Testis (tissue), 2 donors: Measurements from ENCODE around the gene HDGFL2.

ENCODE experiments used
- POLR2A ChIP-seq: fragments of 450-650 bp; IDR thresholded peaks from one replicate; pipeline ENCODE4 v1.6.1; 2017; ENCODE audit warnings: antibody characterized with exemption, mild to moderate bottlenecking, moderate library complexity
- TF ChIP-seq, protein P1 (sequence below), 3 experiments: fragments of 450-650 bp in 2 of 3; fragments of 200-600 bp in 1 of 3; sonication (generic) in 1 of 3; IDR thresholded peaks; one replicate each; pipeline ENCODE4 v1.5.1; 2016 to 2019; ENCODE audit warnings: antibody characterized with exemption in 3 of 3, mild to moderate bottlenecking in 2 of 3, moderate library complexity in 1 of 3

DNA sequence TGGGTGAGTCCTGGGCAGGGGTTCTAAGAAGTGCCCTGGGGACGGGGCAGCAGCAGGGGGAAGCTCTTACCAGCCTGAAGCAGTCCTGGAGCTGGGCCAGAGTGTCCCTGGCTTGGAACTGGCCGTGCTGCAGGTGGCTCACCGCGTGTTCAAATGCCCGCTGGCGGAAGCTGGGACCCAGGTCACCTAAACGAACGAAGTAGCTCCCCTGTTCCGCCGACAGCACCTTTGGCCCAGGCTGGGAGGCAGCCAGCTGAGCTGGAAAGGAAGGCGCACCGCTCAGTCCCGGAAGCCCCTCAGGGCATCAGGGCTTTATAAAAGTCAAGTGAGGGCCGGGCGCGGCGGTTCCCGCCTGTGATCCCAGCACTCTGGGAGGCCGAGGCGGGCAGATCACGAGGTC, 36.6 kb downstream of the HDGFL2 start:
- TF ChIP-seq, protein P1, sequence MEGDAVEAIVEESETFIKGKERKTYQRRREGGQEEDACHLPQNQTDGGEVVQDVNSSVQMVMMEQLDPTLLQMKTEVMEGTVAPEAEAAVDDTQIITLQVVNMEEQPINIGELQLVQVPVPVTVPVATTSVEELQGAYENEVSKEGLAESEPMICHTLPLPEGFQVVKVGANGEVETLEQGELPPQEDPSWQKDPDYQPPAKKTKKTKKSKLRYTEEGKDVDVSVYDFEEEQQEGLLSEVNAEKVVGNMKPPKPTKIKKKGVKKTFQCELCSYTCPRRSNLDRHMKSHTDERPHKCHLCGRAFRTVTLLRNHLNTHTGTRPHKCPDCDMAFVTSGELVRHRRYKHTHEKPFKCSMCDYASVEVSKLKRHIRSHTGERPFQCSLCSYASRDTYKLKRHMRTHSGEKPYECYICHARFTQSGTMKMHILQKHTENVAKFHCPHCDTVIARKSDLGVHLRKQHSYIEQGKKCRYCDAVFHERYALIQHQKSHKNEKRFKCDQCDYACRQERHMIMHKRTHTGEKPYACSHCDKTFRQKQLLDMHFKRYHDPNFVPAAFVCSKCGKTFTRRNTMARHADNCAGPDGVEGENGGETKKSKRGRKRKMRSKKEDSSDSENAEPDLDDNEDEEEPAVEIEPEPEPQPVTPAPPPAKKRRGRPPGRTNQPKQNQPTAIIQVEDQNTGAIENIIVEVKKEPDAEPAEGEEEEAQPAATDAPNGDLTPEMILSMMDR (IDR thresholded peaks at IDR 0.05), result no peak
- TF ChIP-seq POLR2A, result no peak
